ENCODE measurements around the gene ZBTB32. TPM values are rescaled to one million over a fixed set of nuclear protein-coding genes. Genes with fewer than 3 reads are reported as not detected.
"Not testable (repeated sequence)": the region's sequence is repeated elsewhere in the genome, so short reads cannot be mapped to it uniquely, and the experiment has no call there.

ZBTB32 gene, protein sequence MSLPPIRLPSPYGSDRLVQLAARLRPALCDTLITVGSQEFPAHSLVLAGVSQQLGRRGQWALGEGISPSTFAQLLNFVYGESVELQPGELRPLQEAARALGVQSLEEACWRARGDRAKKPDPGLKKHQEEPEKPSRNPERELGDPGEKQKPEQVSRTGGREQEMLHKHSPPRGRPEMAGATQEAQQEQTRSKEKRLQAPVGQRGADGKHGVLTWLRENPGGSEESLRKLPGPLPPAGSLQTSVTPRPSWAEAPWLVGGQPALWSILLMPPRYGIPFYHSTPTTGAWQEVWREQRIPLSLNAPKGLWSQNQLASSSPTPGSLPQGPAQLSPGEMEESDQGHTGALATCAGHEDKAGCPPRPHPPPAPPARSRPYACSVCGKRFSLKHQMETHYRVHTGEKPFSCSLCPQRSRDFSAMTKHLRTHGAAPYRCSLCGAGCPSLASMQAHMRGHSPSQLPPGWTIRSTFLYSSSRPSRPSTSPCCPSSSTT
- total RNA-seq: 140 and 142 TPM in 2 replicates

DNA sequence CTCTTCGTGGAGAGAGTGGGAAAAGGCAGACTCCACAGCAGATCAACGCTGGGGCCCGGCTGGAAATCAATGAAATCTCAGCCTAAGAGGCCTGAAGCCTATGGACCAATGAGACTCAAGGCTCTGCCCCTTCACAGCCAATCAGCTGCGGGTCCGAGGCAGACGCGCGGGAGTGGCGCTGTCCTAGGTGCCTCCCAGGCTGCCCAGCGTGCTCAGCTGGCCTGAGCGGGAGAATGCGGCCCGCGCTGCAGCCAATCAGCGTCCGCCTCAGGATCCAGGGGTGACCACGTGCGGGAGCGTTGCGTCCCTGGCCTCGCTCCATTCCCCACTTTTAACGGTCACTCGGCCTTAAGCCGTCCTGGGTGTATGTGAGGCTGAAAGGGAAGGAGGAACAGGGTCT lies at the start of gene ZBTB32:
ZBTB32 (plus strand) TSS at position 341 of the 400 bp plus-strand sequence. CDS start 10,069 bp downstream, outside the sequence.
- intact Hi-C loops (cut with micrococcal nuclease): no loop called here
- peaks cover 2% of the 10 kb centered on the region for H3K36me3 Mint-ChIP-seq (ENCODE audit: low read depth)
- H3K27ac Mint-ChIP-seq: no peak within 1 kb of the TSS
- DNase-seq: peak; percentile 72
- no peak within 1 kb of the TSS for H3K4me3 Mint-ChIP-seq
- H3K4me1 Mint-ChIP-seq: peaks cover 7% of the 10 kb centered on the region
- H3K9me3 Mint-ChIP-seq: no peaks in the 10 kb centered on the region
- H3K27me3 Mint-ChIP-seq: no peaks in the 10 kb centered on the region

DNA sequence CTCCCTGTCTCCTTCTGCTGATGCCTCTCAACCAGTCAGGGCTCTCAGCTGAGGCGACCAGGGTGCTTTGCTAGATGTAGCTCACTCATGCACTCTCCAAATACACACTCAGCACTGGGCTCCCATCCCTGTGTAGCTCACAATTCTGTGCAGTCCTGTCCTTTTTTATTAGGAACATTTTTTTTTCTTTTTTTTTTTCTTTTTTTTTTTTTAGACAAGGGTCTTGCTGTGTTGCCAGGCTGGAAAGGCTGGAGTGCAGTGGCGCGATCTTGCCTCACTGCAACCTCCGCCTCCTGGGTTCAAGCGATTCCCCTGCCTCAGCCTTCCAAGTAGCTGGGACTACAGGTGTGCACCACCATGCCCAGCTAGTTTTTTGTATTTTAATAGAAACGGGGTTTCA lies 49.5 kb upstream of the ZBTB32 start:
- H3K4me3 Mint-ChIP-seq; H3K27me3 Mint-ChIP-seq; H3K9me3 Mint-ChIP-seq; DNase-seq; H3K27ac Mint-ChIP-seq; intact Hi-C loops (cut with micrococcal nuclease): not testable (repeated sequence)
- H3K36me3 Mint-ChIP-seq (ENCODE audit: low read depth): peaks cover 59% of the 10 kb centered on the region
- peaks cover 12% of the 10 kb centered on the region for H3K4me1 Mint-ChIP-seq

DNA sequence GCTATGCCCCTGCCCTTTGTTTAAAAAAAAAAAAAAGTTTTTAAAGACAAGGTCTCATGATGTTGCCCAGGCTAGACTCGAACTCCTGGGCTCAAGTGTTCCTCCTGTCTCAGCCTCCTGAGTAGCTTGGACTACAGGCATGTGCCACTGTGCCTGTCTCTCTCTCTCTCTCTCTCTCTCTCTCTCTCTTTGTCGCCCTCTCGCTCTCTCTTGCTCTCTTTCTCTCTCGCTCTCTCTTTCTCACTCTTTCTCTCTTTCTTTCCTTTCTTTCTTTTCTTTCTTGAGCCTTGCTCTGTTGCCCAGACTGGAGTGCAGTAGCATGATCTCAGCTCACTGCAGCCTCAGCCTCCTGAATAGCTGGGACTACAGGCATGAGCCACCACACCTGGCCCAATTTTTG lies 48.8 kb upstream of the ZBTB32 start:
- Mint-ChIP-seq H3K27me3 (no peaks in the 10 kb centered on the region), H3K4me1 (peaks cover 12% of the 10 kb centered on the region), H3K27ac (no peak overlapping the region), H3K9me3 (no peaks in the 10 kb centered on the region), H3K36me3 (ENCODE audit: low read depth) (peaks cover 58% of the 10 kb centered on the region), H3K4me3 (no peak overlapping the region)
- no peak for DNase-seq
- intact Hi-C loops (cut with micrococcal nuclease): no loop called here

DNA sequence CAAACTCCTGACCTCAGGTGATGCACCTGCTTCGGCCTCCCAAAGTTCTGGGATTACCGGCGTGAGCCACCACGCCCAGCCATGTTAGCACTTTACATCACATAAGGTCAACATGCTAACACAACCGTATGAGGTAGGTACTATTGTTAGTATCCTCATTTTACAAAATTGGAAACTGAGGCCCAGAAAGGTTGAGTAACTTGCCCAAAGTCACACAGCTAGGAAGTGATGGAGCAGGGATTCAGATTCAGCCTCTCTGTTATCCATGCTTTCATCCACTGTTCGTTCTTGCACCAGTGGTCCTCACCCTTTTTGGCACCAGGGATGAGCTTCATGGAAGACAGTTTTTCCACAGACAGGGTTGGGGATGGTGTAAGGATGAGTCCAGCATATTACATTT lies 47.7 kb upstream of the ZBTB32 start:
- intact Hi-C loops (cut with micrococcal nuclease): no loop called here
- DNase-seq: no peak
- Mint-ChIP-seq H3K4me1 (peaks cover 7% of the 10 kb centered on the region), H3K4me3 (no peak overlapping the region), H3K9me3 (no peaks in the 10 kb centered on the region), H3K27me3 (no peaks in the 10 kb centered on the region), H3K27ac (no peak overlapping the region), H3K36me3 (ENCODE audit: low read depth) (peaks cover 50% of the 10 kb centered on the region)

GRCh38 chr19:35657904-35658700 lies 46.3 kb upstream of the ZBTB32 start:
- DNase-seq: peak; percentile 56
- Mint-ChIP-seq H3K4me1 (peaks cover 5% of the 10 kb centered on the region), H3K4me3 (no peak overlapping the region), H3K27ac (no peak overlapping the region), H3K9me3 (no peaks in the 10 kb centered on the region), H3K27me3 (no peaks in the 10 kb centered on the region), H3K36me3 (ENCODE audit: low read depth) (peaks cover 45% of the 10 kb centered on the region)
- intact Hi-C loops (cut with micrococcal nuclease): no loop called here

GRCh38 chr19:35661995-35662340 lies 42.4 kb upstream of the ZBTB32 start:
- DNase-seq: no peak
- H3K27me3 Mint-ChIP-seq: no peaks in the 10 kb centered on the region
- peaks cover 17% of the 10 kb centered on the region for H3K36me3 Mint-ChIP-seq (ENCODE audit: low read depth)
- intact Hi-C loops (cut with micrococcal nuclease): no loop called here
- H3K4me1 Mint-ChIP-seq: peaks cover 3% of the 10 kb centered on the region
- H3K4me3 Mint-ChIP-seq: no peak overlapping the region
- no peak overlapping the region for H3K27ac Mint-ChIP-seq
- H3K9me3 Mint-ChIP-seq: no peaks in the 10 kb centered on the region

- Mint-ChIP-seq H3K36me3 (ENCODE audit: low read depth) (peaks cover 6% of the 10 kb centered on the region), H3K9me3 (no peaks in the 10 kb centered on the region), H3K27ac (no peak overlapping the region), H3K27me3 (no peaks in the 10 kb centered on the region), H3K4me3 (no peak overlapping the region), H3K4me1 (no peaks in the 10 kb centered on the region)
- intact Hi-C loops (cut with micrococcal nuclease): no loop called here
- DNase-seq: no peak
Observed at GRCh38 chr19:35663981-35664380, 40.4 kb upstream of the ZBTB32 start.

GRCh38 chr19:35665157-35665556 lies 39.2 kb upstream of the ZBTB32 start:
- Mint-ChIP-seq H3K27ac (no peak overlapping the region), H3K4me1 (no peaks in the 10 kb centered on the region), H3K27me3 (peaks cover 7% of the 10 kb centered on the region), H3K36me3 (ENCODE audit: low read depth) (no peaks in the 10 kb centered on the region), H3K9me3 (no peaks in the 10 kb centered on the region), H3K4me3 (no peak overlapping the region)
- intact Hi-C loops (cut with micrococcal nuclease): no loop called here
- DNase-seq: no peak

DNA sequence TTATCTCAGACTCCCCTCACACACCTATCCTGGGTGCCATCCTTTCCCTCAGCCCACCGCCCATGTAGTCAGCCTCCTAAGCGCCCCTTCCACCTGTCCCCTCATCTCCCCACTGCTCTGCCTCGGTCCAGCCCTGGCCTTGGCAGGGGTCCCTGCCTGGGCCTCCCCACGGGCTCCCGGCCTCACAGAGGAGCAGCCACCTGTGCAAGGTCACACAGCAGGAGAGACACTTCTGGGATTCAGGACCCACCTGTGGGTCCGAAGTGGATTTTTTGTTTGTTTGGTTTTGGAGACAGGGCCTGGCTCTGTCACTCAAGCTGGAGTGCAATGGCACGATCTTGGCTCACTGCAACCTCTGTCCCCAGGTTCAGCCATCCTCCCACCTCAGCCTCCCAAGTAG lies 38.8 kb upstream of the ZBTB32 start:
- H3K36me3 Mint-ChIP-seq (ENCODE audit: low read depth): no peaks in the 10 kb centered on the region
- intact Hi-C loops (cut with micrococcal nuclease): no loop called here
- no peak for DNase-seq
- H3K27me3 Mint-ChIP-seq: peaks cover 8% of the 10 kb centered on the region
- H3K27ac Mint-ChIP-seq: no peak overlapping the region
- no peaks in the 10 kb centered on the region for H3K9me3 Mint-ChIP-seq
- no peak overlapping the region for H3K4me3 Mint-ChIP-seq
- H3K4me1 Mint-ChIP-seq: no peaks in the 10 kb centered on the region

GRCh38 chr19:35666251-35666913 lies 38.0 kb upstream of the ZBTB32 start, which contains the start of gene UPK1A:
Gene UPK1A (plus strand): TSS chr19:35666517. CDS start chr19:35666813, 296 bp downstream.
- intact Hi-C loops (cut with micrococcal nuclease): no loop called here
- no peak for DNase-seq
- Mint-ChIP-seq H3K4me3 (no peak within 1 kb of the TSS), H3K27me3 (peaks cover 10% of the 10 kb centered on the region), H3K9me3 (no peaks in the 10 kb centered on the region), H3K36me3 (ENCODE audit: low read depth) (no peaks in the 10 kb centered on the region), H3K4me1 (no peaks in the 10 kb centered on the region), H3K27ac (no peak within 1 kb of the TSS)

- no peak for DNase-seq
- intact Hi-C loops (cut with micrococcal nuclease): no loop called here
- H3K4me1 Mint-ChIP-seq: peaks cover 10% of the 10 kb centered on the region
- peaks cover 23% of the 10 kb centered on the region for H3K27me3 Mint-ChIP-seq
- no peaks in the 10 kb centered on the region for H3K9me3 Mint-ChIP-seq
- no peak overlapping the region for H3K4me3 Mint-ChIP-seq
- no peaks in the 10 kb centered on the region for H3K36me3 Mint-ChIP-seq (ENCODE audit: low read depth)
- H3K27ac Mint-ChIP-seq: no peak overlapping the region
Observed at GRCh38 chr19:35669566-35669965, 34.8 kb upstream of the ZBTB32 start.

DNA sequence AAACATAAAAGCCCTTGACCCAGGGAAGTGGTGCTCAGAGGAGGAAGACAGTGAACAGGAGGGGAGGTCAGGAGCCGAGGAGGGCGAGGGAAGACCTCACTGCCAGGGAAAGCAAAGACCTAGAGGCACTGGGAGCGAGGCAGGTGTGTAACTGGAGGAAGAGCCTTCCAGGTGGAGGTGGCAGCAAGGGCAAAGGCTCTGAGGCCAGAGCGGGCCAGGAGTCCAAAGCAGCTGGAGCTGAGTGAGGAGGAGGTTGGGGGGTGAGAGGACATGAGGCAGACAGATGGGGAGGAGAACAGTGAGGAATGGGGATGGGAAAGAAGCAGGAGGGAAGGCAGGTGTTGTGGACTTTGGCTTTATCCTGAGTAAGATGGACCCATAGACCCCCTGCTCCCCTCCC lies 34.4 kb upstream of the ZBTB32 start:
- DNase-seq: no peak
- no peaks in the 10 kb centered on the region for H3K9me3 Mint-ChIP-seq
- no peak overlapping the region for H3K4me3 Mint-ChIP-seq
- intact Hi-C loops (cut with micrococcal nuclease): no loop called here
- H3K27ac Mint-ChIP-seq: no peak overlapping the region
- H3K4me1 Mint-ChIP-seq: peaks cover 10% of the 10 kb centered on the region
- no peaks in the 10 kb centered on the region for H3K36me3 Mint-ChIP-seq (ENCODE audit: low read depth)
- peaks cover 24% of the 10 kb centered on the region for H3K27me3 Mint-ChIP-seq

GRCh38 chr19:35670686-35671085 lies 33.7 kb upstream of the ZBTB32 start:
- H3K36me3 Mint-ChIP-seq (ENCODE audit: low read depth): no peaks in the 10 kb centered on the region
- no peak for DNase-seq
- intact Hi-C loops (cut with micrococcal nuclease): no loop called here
- peaks cover 10% of the 10 kb centered on the region for H3K4me1 Mint-ChIP-seq
- no peak overlapping the region for H3K27ac Mint-ChIP-seq
- H3K4me3 Mint-ChIP-seq: no peak overlapping the region
- H3K9me3 Mint-ChIP-seq: no peaks in the 10 kb centered on the region
- peaks cover 25% of the 10 kb centered on the region for H3K27me3 Mint-ChIP-seq

DNA sequence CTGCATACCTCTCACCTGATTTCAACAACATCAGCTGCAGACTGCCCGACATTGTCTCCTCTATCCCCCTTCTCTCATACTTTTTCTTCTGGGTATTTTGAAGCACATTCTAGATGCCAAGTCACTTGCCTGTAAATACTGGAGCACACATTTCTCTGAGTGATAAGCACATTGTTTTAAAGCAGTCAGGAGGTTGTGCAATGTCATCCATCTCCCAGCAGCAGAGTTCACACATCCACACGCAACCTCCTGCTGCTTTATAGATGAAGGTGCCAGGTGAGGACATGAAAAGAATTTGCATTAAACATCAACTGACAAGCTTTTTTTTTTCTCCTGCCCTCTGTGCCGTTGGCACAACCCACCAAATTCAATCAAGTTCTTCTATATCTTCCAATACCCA lies 32.5 kb upstream of the ZBTB32 start:
- DNase-seq: no peak
- intact Hi-C loops (cut with micrococcal nuclease): no loop called here
- Mint-ChIP-seq H3K27ac (no peak overlapping the region), H3K4me3 (peak overlapping the region; percentile 2), H3K9me3 (no peaks in the 10 kb centered on the region), H3K27me3 (peaks cover 30% of the 10 kb centered on the region), H3K36me3 (ENCODE audit: low read depth) (no peaks in the 10 kb centered on the region), H3K4me1 (peaks cover 10% of the 10 kb centered on the region)
